AG09319 (cell line): ENCODE measurements around the gene DLK2.
"Not testable (repeated sequence)": the region's sequence is repeated elsewhere in the genome, so short reads cannot be mapped to it uniquely, and the experiment has no call there.

Experiments
- DNase-seq: peaks from one replicate; pipeline ENCODE4 v3.0.0-alpha.2; 2010; ENCODE audit warnings: low read depth; ENCODE audit errors: extremely low read depth
- TF ChIP-seq, protein P1 (sequence below): IDR thresholded peaks from 2 replicates; pipeline ENCODE4 v1.5.1; 2011; ENCODE audit warnings: low read depth, mild to moderate bottlenecking, inconsistent platforms, low read length, moderate library complexity

DLK2 gene

DNA sequence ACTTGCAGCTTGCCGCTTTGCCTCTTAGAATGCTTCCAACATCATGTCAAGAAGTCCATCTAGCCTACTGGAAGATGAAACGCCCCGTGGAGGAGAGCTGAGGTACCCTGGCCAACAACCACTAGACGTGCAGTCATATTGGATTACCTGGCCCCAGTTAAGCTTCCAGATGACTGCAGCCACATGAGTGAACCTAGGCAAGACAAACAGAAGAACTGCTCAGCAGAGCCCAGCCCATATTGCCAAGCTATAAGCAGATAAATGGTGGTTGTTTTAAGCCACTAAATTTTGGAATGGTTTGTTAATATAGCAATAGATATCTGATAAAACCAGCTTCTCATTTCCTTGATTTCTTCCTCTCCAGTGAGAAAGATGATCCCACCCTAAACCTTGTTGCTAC, 4.7 kb upstream of the DLK2 start:
- DNase-seq: no peak
- TF ChIP-seq, protein P1, sequence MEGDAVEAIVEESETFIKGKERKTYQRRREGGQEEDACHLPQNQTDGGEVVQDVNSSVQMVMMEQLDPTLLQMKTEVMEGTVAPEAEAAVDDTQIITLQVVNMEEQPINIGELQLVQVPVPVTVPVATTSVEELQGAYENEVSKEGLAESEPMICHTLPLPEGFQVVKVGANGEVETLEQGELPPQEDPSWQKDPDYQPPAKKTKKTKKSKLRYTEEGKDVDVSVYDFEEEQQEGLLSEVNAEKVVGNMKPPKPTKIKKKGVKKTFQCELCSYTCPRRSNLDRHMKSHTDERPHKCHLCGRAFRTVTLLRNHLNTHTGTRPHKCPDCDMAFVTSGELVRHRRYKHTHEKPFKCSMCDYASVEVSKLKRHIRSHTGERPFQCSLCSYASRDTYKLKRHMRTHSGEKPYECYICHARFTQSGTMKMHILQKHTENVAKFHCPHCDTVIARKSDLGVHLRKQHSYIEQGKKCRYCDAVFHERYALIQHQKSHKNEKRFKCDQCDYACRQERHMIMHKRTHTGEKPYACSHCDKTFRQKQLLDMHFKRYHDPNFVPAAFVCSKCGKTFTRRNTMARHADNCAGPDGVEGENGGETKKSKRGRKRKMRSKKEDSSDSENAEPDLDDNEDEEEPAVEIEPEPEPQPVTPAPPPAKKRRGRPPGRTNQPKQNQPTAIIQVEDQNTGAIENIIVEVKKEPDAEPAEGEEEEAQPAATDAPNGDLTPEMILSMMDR: no peak

DNA sequence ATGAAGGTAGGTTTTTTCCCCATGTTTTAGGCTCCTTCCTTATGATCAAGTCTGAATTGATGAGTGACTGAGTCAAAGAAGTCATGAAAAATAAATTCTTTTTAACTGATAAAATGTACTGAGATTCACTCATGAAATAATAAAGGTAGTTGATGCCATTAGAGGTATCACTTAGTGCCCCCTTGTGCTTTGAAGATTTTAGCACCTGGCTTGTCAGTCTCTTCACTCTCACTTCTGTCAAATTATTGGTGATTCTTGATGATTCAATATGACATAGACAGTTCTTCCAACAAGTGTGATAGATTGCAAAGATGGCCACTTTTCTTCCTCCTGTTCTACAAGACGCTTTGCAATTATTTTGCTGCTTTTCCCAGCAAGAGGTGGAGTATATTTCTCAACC, 4.2 kb upstream of the DLK2 start:
- DNase-seq: no peak
- TF ChIP-seq, protein P1: no peak

DNA sequence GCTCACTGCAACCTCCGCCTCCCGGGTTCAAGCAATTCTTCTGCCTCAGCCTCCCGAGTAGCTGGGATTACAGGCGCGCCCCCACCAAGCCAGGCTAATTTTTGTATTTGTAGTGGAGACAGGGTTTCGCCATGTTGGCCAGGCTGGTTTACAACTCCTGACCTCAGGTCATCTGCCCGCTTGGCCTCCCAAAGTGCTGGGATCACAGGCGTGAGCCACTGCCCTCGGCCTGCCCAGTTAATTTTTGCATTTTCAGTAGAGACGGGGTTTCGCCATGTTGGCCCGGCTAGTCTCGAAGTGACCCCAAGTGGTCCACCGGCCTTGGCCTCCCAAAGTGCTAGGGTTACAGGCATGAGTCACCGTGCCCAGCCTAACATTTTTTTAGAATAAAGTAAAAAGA, 2.8 kb upstream of the DLK2 start:
- DNase-seq: not testable (repeated sequence)

DNA sequence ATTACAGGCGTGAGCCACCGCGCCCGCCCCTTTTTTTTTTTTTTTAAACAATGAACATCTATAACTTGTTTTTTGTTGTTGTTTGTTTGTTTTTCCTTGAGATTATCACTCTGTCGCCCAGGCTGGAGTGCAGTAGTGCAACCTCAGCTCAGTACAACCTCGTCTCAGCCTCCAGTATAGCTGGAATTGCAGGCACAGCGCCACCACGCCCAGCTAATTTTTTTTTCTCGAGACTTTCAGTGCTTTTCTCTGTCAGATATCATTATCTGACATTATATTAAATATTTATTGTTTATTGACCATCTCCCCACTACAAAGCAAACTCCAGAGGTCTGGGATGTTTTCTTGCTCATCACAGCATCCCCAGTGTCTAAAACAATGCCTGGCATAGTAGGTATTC, 2.3 kb upstream of the DLK2 start:
- DNase-seq: no peak
- TF ChIP-seq, protein P1: no peak

DNA sequence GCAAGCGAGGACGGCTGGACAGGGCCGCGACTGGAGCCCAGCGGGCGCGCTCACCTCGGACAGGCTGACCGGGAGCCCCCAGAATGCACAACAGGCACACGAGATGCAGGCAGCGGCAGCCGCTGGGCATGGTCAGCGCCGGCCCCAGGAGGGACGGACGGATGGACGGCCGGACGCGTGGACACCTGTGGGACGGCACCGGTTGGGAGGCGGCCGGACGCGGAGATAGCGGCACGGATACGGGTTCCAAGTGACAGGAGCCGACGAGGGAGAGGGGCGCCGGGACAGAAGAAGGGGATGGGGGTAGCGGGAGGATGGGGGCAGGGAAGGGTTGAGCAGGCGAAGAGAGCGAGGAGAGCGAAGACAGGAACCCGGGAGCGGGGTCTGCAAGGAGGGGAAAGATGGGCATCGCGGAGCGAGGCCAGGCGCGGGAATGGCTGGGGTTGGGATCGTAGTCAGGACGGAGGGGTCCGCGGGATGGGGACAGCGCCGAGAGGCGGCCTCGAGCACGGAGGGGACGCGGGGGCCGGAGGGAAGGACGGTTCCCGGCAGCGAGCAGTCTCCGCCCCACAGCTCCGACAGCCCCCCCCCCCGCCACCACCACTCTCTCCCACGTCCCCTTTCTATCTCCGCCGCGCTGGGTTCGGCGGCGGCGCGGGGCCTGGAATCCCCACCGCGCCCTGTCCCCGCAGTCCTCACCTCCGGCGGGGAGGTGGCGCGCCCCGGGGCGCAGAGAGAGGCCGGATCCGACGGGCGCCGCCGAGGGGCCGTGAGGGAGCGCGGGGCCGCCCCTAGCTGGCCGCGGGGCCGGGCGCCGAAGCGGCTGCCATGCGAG, 435 bp downstream of the DLK2 start:
- TF ChIP-seq, protein P1: no peak
- peak; percentile 61 for DNase-seq

DNA sequence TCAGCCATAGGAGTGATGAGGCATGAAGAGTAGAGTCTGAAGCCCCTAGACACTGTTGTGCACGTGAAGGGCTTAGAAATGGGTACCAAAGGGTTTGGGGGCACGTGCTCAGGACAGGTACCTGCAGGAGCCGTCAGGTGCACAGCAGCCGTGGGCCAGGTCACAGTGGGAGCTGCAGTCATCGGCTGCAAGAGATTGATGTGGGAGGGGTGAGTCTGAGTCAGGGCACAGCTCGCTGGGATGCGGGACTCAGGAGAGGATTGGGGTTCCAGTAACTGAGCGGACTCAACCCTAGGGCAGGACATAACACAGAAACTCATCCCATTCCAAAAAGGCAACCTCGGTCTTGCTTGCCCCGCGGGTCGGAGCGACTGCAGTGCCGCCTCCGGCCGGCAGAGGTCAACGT, 1.1 kb downstream of the DLK2 start:
- TF ChIP-seq, protein P1: peak; percentile 100
- no peak for DNase-seq

DNA sequence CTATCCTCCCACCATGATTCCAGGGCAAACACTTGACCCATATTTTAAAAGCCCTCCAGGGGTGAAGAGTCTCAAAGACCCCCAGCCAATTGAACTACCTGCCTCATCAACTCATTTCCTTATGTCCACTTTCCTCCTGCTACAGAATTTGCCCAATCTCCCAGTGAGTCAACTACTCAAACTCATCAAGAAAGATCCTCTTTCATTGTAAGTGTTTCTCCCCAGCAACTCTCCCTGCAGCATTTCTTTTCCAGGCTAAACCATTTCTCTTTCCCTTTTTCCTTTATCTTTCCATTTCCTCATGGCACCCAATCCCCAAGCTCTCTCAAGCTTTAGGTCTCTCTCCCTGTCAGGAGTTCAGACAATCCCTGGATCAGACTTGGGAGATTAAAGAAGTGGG, 1.5 kb downstream of the DLK2 start:
- DNase-seq: no peak
- TF ChIP-seq, protein P1: no peak

DNA sequence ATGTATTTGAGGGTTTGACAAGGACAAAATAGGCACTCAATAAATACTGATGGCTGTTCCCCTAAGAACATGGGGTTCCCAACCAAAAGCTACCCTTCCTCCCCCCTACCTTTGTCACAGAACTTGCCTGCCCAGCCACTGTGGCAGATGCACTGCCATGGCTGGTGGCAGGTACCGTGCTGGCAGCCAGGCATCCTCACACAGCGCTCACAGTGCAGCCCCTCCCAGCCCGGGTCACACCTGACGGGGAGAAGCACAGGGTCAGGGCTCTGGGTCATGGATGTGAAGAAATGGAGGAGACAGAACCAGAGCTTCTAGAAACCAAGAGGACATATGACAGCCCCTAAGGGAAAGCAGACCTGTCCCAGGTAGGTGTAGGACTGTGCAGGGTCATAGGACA, 2.5 kb downstream of the DLK2 start:
- TF ChIP-seq, protein P1: no peak
- DNase-seq: no peak
